Hepatocyte (in vitro differentiated cells): Measurements from ENCODE around the gene TPK1. TPM values are rescaled to one million over a fixed set of nuclear protein-coding genes. Genes with fewer than 3 reads are reported as not detected.

ENCODE experiments used
- DNase-seq: peaks from one replicate; pipeline ENCODE4 v3.0.0-alpha.2; 2016; ENCODE audit warnings: low spot score
- H2AFZ ChIP-seq: fragments of 200-600 bp; sonication (generic); 2 replicates; pipeline ENCODE4 v1.6.0; 2016; ENCODE audit warnings: antibody characterized with exemption, mild to moderate bottlenecking
- H3K27ac ChIP-seq: fragments of 200-600 bp; sonication (generic); 2 replicates; pipeline ENCODE4 v1.5.1; 2016; ENCODE audit warnings: mild to moderate bottlenecking
- H3K27me3 ChIP-seq: fragments of 200-600 bp; sonication (generic); 2 replicates; pipeline ENCODE4 v1.6.1; 2016
- H3K36me3 ChIP-seq: fragments of 200-600 bp; sonication (generic); replicated peaks from 2 replicates; pipeline ENCODE4 v1.5.1; 2016; ENCODE audit warnings: low read depth; ENCODE audit not compliant: insufficient read depth
- H3K4me1 ChIP-seq: fragments of 200-600 bp; sonication (generic); 2 replicates; pipeline ENCODE4 v1.5.1; 2016; ENCODE audit warnings: mild to moderate bottlenecking, moderate library complexity; ENCODE audit not compliant: insufficient read depth
- H3K4me2 ChIP-seq: fragments of 200-600 bp; sonication (generic); 2 replicates; pipeline ENCODE4 v1.6.0; 2016
- H3K4me3 ChIP-seq: fragments of 200-600 bp; sonication (generic); 2 replicates; pipeline ENCODE4 v1.5.1; 2016; ENCODE audit warnings: mild to moderate bottlenecking
- H3K79me2 ChIP-seq: fragments of 200-600 bp; sonication (generic); 2 replicates; pipeline ENCODE4 v1.6.0; 2017; ENCODE audit warnings: mild to moderate bottlenecking
- H3K9me2 ChIP-seq: fragments of 200-600 bp; sonication (generic); replicated peaks from 2 replicates; pipeline ENCODE4 v1.6.0; 2017; ENCODE audit warnings: mild to moderate bottlenecking; ENCODE audit not compliant: insufficient read depth
- H3K9me3 ChIP-seq: fragments of 200-600 bp; sonication (generic); 2 replicates; pipeline ENCODE4 v1.5.1; 2016; ENCODE audit warnings: low read depth, mild to moderate bottlenecking
- H4K20me1 ChIP-seq: fragments of 200-600 bp; sonication (generic); 2 replicates; pipeline ENCODE4 v1.6.0; 2016; ENCODE audit warnings: mild to moderate bottlenecking; ENCODE audit not compliant: insufficient read depth, poor library complexity, severe bottlenecking
- CTCF ChIP-seq: fragments of 200-600 bp; sonication (generic); IDR thresholded peaks from 2 replicates; pipeline ENCODE4 v1.5.1; 2016; ENCODE audit warnings: antibody characterized with exemption, mild to moderate bottlenecking; ENCODE audit not compliant: poor library complexity
- EZH2 ChIP-seq: fragments of 200-600 bp; sonication (generic); IDR thresholded peaks from 2 replicates; pipeline ENCODE4 v1.6.1; 2016; ENCODE audit warnings: antibody characterized with exemption, mild to moderate bottlenecking, borderline replicate concordance
- EZH2phosphoT487 ChIP-seq: fragments of 200-600 bp; sonication (generic); IDR thresholded peaks from one replicate; pipeline ENCODE4 v1.6.1; 2018; ENCODE audit warnings: antibody characterized with exemption, mild to moderate bottlenecking, low read depth, moderate library complexity; ENCODE audit not compliant: unreplicated experiment, severe bottlenecking
- WGBS: methylation state at CpG from one replicate; pipeline ENCODE4 v1.1.6; 2016; ENCODE audit warnings: low lambda C conversion rate; ENCODE audit errors: missing lambda C conversion rate; 5-methylcytosine and 5-hydroxymethylcytosine counted together
- polyA plus RNA-seq: library from polyadenylated mRNA; unstranded; fragments of >200 nt; fragmentation: Nextera tagmentation; extraction: Ambion mirVana; gene quantifications from 2 replicates; pipeline ENCODE4 v1.2.1, GENCODE V29; 2016
- total RNA-seq: library from RNA; depleted of rRNA; stranded (reverse); fragments of >200 nt; gene quantifications from 2 replicates; pipeline ENCODE4 v1.2.3, GENCODE V29; 2014

Gene TPK1
- total and polyA plus RNA-seq, 2 experiments from 2014 or later, result 8.7 to 9.7 TPM

- no peak overlapping the region for H3K4me3 ChIP-seq
- H3K36me3 ChIP-seq, result no peaks in the 10 kb centered on the region
- H2AFZ ChIP-seq, result no peak overlapping the region
- no peaks in the 10 kb centered on the region for H3K27me3 ChIP-seq
- H4K20me1 ChIP-seq, result no peaks in the 10 kb centered on the region
- TF ChIP-seq CTCF (no peak), EZH2 (no peak), EZH2phosphoT487 (no peak)
- no peaks in the 10 kb centered on the region for H3K9me2 ChIP-seq
- no peak overlapping the region for H3K27ac ChIP-seq
- H3K4me2 ChIP-seq, result no peak overlapping the region
- H3K79me2 ChIP-seq, result no peaks in the 10 kb centered on the region
- H3K9me3 ChIP-seq, result no peaks in the 10 kb centered on the region
- no peaks in the 10 kb centered on the region for H3K4me1 ChIP-seq
- DNase-seq, result no peak
Observed at GRCh38 chr7:144594580-144594979, 241.3 kb downstream of the TPK1 start.

DNA sequence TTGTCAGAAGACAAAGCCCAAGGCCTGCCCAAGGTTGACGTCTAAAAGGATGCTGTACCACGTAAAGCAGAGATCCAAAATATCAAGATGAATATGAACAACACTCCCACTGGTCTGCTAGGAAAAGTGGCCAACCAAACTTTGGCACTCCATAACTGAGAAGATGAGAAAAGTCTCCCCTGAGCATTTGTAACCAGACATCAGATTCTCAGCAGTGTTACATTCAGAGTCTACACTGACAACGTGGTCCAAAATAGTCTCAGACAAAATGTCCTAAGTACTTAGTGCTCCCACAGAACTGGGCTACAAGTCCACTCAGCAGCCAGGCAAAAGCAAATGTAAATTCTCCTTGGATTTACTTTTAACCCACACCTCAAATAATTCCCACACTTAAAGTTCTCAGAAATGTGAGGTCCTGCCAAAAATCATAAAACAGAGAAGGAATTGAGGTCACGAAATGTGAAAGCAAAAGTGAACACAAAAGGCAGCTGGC, 247.2 kb downstream of the TPK1 start:
- no peak overlapping the region for H3K27ac ChIP-seq
- no peaks in the 10 kb centered on the region for H3K79me2 ChIP-seq
- H3K4me1 ChIP-seq, result no peaks in the 10 kb centered on the region
- no peaks in the 10 kb centered on the region for H4K20me1 ChIP-seq
- no peak for TF ChIP-seq CTCF
- 86% methylated on average over 4 of the region's 4 CpGs for WGBS
- no peak overlapping the region for H3K4me3 ChIP-seq
- no peaks in the 10 kb centered on the region for H3K36me3 ChIP-seq
- H3K9me3 ChIP-seq, result no peaks in the 10 kb centered on the region
- H3K27me3 ChIP-seq, result no peaks in the 10 kb centered on the region
- H3K4me2 ChIP-seq, result no peak overlapping the region
- H2AFZ ChIP-seq, result no peak overlapping the region
- DNase-seq, result no peak
- H3K9me2 ChIP-seq, result no peaks in the 10 kb centered on the region

DNA sequence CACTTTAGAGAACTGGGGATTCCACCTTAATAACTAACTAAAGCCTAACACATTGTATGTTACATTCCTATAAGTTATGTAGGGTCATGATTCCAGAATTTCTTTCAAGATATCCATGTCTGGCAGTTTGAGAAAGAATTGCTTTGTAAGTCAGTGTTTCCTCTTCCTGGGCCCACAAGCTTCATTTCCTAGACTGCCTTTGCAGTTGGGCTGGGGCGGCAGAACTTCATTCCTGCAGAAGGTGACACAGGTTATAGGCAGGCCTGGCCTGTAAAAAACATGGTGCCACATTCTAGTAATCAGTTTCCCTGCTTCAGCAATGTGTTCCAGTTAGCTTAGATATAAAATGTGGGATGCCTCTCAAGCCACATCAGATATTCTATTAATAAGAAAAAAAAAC, 248.2 kb downstream of the TPK1 start:
- H3K79me2 ChIP-seq, result no peaks in the 10 kb centered on the region
- no peaks in the 10 kb centered on the region for H3K9me3 ChIP-seq
- H3K4me2 ChIP-seq, result no peak overlapping the region
- no peaks in the 10 kb centered on the region for H3K36me3 ChIP-seq
- H3K4me1 ChIP-seq, result no peaks in the 10 kb centered on the region
- DNase-seq, result no peak
- 84% methylated on average over 1 of the region's 1 CpG for WGBS
- TF ChIP-seq EZH2phosphoT487 (no peak), CTCF (no peak), EZH2 (no peak)
- no peak overlapping the region for H2AFZ ChIP-seq
- no peaks in the 10 kb centered on the region for H3K27me3 ChIP-seq
- H3K9me2 ChIP-seq, result no peaks in the 10 kb centered on the region
- no peaks in the 10 kb centered on the region for H4K20me1 ChIP-seq
- H3K4me3 ChIP-seq, result no peak overlapping the region
- H3K27ac ChIP-seq, result no peak overlapping the region

GRCh38 chr7:144584726-144585125, 251.1 kb downstream of the TPK1 start:
- no peaks in the 10 kb centered on the region for H3K4me1 ChIP-seq
- H3K27ac ChIP-seq, result no peak overlapping the region
- no peak overlapping the region for H3K4me2 ChIP-seq
- H2AFZ ChIP-seq, result no peak overlapping the region
- H3K27me3 ChIP-seq, result no peaks in the 10 kb centered on the region
- H3K9me3 ChIP-seq, result no peaks in the 10 kb centered on the region
- 88% methylated on average over 3 of the region's 3 CpGs for WGBS
- no peak for TF ChIP-seq EZH2
- TF ChIP-seq EZH2phosphoT487, result no peak
- TF ChIP-seq CTCF, result no peak
- no peak for DNase-seq
- H3K9me2 ChIP-seq, result no peaks in the 10 kb centered on the region
- no peak overlapping the region for H3K4me3 ChIP-seq
- H3K36me3 ChIP-seq, result no peaks in the 10 kb centered on the region
- no peaks in the 10 kb centered on the region for H4K20me1 ChIP-seq
- no peaks in the 10 kb centered on the region for H3K79me2 ChIP-seq
